HUES48 (cell line): ENCODE results near the gene MMP21.

Source experiments
- H3K27ac ChIP-seq: one replicate; pipeline ENCODE4 v1.7.0; 2013; ENCODE audit warnings: low read depth, low read length, inconsistent platforms
- H3K27me3 ChIP-seq: 2 replicates; pipeline ENCODE4 v1.6.1; 2013; ENCODE audit warnings: mild to moderate bottlenecking, low read length; ENCODE audit not compliant: control insufficient read depth, insufficient read depth
- H3K36me3 ChIP-seq: 2 replicates; pipeline ENCODE4 v1.6.1; 2013; ENCODE audit warnings: low read length; ENCODE audit not compliant: control insufficient read depth, insufficient read depth
- H3K4me1 ChIP-seq: 2 replicates; pipeline ENCODE4 v1.6.1; 2013; ENCODE audit warnings: mild to moderate bottlenecking, low read length; ENCODE audit not compliant: control insufficient read depth, insufficient read depth
- H3K4me3 ChIP-seq: 2 replicates; pipeline ENCODE4 v1.5.1; 2013; ENCODE audit warnings: mild to moderate bottlenecking, low read depth, low read length
- H3K9ac ChIP-seq: 2 replicates; pipeline ENCODE4 v1.6.1; 2013; ENCODE audit warnings: mild to moderate bottlenecking, low read depth, low read length, moderate library complexity
- H3K9me3 ChIP-seq: 2 replicates; pipeline ENCODE4 v1.6.1; 2013; ENCODE audit warnings: low read length; ENCODE audit not compliant: control insufficient read depth, insufficient read depth

The MMP21 gene

DNA sequence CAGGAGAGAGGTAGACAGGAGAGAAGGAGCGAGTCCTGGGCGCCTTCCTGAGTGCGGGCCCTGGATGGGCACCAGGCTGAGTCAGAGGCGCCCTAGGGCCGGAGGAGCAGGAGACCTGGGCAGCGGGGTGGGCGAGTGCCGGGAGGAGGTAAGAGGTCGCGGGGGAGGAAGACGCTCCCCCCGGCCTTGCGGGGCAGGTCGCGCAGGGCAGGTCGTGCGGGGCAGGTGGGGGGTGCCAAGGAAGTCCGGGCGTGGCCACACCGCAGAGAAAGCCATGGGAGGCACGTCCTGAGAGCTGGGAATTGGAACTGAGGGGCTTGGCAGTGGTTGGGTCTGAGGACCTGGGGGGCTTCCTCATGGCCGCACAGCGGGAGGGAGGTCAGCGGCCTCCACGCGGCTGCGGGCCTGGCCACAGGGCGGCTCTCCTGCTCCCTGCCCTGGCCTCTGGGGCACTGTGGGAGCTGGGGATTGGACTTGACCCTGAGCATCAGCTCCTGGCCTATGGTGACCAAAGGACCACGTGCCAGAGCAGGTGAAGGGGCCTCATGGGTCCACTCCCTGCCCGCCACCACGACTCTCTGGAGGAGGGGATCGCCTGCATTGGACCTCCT, 935 bp downstream of the MMP21 start:
- H3K4me3 ChIP-seq: no peak overlapping the region
- no peaks in the 10 kb centered on the region for H3K27me3 ChIP-seq
- no peaks in the 10 kb centered on the region for H3K36me3 ChIP-seq
- H3K4me1 ChIP-seq: no peaks in the 10 kb centered on the region
- H3K9me3 ChIP-seq: no peaks in the 10 kb centered on the region
- no peak overlapping the region for H3K9ac ChIP-seq
- H3K27ac ChIP-seq: no peak overlapping the region

DNA sequence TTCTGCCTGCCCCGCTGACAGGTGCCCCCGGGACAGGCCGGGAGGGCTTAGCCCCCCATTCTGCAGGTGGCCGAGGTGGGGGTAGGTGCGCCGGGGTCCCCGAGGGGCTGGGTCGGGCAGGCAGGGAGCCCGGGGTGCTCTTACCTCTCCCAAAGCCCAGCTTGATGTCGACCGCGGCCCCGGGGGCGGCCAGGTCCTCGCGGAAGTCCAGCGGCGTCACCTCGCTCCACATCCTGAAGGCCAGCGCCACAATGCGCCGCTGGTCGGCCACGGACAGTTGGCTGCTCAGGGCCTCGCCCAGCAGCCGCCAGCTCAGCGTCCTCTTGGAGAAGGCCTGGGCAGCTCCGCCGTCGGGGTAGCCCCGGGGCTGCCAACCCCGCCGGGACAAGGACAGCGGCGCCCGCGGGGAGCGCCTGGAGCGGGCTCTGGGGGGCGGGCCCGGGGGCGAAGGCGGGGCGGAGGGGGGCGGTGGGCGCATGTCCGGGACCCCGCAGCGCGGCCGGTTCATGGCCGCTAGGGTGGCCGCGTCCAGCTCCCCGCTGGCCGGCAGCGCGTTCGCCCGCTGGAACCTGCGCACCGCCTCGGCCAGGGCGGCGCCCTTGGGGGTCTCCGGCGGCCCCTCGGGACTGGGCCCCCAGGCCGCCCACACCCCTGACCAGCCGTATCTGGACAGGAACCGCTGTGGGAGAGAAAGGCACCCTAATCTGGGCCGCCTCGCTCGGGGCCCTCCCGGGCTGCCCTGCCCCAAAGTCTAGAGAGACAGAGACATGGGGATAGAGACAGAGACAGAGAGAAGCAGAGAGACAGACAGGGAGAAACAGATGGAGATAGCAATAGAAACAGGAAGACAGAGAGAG, 1.7 kb downstream of the MMP21 start:
- no peaks in the 10 kb centered on the region for H3K36me3 ChIP-seq
- H3K4me3 ChIP-seq: no peak overlapping the region
- H3K27me3 ChIP-seq: no peaks in the 10 kb centered on the region
- no peak overlapping the region for H3K9ac ChIP-seq
- H3K27ac ChIP-seq: no peak overlapping the region
- H3K9me3 ChIP-seq: no peaks in the 10 kb centered on the region
- no peaks in the 10 kb centered on the region for H3K4me1 ChIP-seq

DNA sequence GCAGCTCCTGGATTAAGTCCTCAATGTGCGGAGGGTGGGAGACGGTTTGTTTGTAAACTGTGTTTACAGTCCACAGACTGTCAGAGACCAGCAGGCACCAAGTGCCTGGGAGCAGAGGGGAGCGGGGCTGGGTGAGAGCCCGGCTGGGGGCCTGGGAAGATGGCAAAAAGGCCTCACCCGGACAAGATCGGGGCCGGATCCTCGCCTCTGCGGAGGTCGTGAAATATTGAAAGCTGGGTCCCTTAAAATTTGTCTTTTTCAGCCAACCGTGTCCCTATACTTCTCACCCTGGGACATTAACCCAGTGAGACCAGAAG, 2.8 kb downstream of the MMP21 start:
- H3K4me1 ChIP-seq: no peaks in the 10 kb centered on the region
- no peaks in the 10 kb centered on the region for H3K27me3 ChIP-seq
- no peaks in the 10 kb centered on the region for H3K36me3 ChIP-seq
- H3K27ac ChIP-seq: no peak overlapping the region
- H3K9me3 ChIP-seq: no peaks in the 10 kb centered on the region
- no peak overlapping the region for H3K9ac ChIP-seq
- no peak overlapping the region for H3K4me3 ChIP-seq

DNA sequence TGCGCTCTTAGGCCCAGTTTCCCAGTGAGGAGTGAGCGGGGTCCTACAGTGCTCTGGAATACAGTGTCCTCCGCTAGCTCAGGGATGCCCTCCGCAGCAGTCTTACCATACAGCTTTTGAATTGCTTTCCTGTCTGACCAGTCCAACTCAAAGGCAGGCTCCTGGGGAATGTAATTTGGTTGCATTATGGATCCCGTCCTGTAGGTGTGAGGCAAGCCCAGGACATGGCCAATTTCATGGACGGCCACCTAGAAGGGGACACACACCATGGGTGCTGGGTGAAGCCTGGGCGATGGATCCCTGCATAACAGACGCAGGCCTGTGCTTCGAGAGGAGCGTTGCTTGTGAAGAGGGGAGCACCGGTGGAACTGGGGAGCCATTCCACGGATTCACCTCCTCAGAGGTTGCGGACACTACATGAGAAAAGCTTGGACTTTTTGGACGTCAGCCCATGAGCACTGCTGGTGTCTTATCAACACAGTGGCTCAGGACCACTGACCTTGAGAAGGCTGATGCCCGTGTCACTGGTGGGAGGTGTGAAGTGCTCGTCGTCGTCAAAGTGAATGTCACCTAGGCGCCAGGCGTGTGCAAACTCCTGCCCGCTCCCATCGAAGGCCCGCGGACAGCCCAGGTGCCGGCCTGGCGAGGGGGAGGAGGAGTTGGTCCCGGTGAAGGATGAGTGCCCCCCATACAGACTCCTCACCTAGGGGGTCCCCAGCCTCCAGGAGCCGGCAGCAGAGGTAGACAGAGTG, 3.3 kb downstream of the MMP21 start:
- Histone ChIP-seq H3K4me1 (no peaks in the 10 kb centered on the region), H3K4me3 (no peak overlapping the region), H3K9ac (no peak overlapping the region), H3K27ac (no peak overlapping the region), H3K27me3 (no peaks in the 10 kb centered on the region), H3K9me3 (no peaks in the 10 kb centered on the region), H3K36me3 (no peaks in the 10 kb centered on the region)

DNA sequence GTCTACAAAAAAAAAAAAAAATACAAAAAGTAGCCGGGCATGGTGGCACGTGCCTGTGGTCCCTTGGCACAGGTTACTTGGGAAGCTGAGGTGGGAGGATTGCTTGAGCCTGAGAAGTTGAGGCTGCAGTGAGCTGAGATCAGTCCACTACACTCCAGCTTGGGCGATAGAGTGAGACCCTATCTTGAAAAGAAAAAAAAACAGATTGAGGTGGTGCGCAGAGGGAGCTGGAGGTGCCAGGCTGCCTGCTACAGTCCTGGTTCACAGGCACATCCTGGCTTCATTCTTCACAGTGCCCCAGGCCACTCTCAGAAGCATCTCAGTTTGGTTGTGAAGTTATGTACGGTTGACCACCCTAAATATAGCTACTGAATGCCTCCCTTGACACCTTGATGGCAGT, 4.8 kb downstream of the MMP21 start:
- Histone ChIP-seq H3K9ac (no peak overlapping the region), H3K27ac (no peak overlapping the region), H3K4me1 (no peaks in the 10 kb centered on the region), H3K9me3 (no peaks in the 10 kb centered on the region), H3K27me3 (no peaks in the 10 kb centered on the region), H3K4me3 (no peak overlapping the region), H3K36me3 (peaks cover 8% of the 10 kb centered on the region)

DNA sequence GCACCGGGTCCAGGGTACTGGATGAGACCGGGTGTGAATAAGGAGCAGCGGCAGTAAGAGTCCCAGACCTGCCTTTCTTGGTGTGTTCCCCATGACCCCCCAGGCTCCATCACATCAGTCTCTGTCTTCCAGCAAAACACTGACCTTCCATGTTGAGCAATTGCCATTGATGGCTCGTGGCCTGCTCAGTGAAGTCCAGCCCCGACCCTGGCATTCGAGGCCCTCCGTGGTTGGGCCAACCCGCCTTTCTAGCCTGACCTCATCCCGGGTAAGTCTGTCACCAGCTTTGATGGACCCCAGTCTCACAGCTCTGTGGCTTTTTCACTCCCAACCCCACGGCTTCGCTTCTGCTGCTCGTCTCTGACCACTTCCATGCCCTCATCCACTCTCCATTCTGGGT, 6.4 kb downstream of the MMP21 start:
- no peak overlapping the region for H3K4me3 ChIP-seq
- no peaks in the 10 kb centered on the region for H3K9me3 ChIP-seq
- H3K27ac ChIP-seq: no peak overlapping the region
- peaks cover 25% of the 10 kb centered on the region for H3K36me3 ChIP-seq
- no peaks in the 10 kb centered on the region for H3K27me3 ChIP-seq
- no peaks in the 10 kb centered on the region for H3K4me1 ChIP-seq
- H3K9ac ChIP-seq: no peak overlapping the region

DNA sequence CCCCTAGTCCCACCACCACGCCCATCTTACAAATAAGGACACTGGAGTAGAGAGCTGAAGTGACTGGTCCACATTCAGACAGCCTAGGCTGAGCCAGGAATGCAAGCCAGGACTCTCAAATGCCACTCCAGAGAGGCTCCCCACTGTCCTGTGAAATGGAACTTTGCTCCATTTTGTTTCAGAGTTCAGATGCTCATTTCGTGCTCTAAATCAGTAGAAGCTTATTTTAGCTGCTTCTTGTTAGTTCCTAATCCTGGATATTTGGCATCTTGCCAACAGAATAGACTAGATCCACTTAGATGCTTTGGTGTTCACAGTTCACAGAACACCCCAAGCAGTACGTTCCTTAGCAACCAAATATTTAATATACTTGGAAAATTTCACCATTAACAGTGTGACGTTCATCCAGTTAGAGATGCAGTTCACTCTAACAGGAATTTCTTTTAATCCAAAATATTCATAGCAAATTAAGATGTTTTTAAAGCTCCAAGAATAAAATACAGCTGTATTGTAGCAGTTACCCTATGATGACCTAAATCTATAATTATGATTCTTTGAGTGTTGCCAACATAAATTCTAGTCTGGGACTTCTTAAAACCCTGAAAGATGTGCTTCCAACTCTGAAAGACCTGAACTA, 7.3 kb downstream of the MMP21 start:
- H3K9me3 ChIP-seq: no peaks in the 10 kb centered on the region
- no peaks in the 10 kb centered on the region for H3K27me3 ChIP-seq
- H3K9ac ChIP-seq: no peak overlapping the region
- H3K4me3 ChIP-seq: no peak overlapping the region
- no peaks in the 10 kb centered on the region for H3K4me1 ChIP-seq
- H3K36me3 ChIP-seq: peaks cover 33% of the 10 kb centered on the region
- no peak overlapping the region for H3K27ac ChIP-seq

DNA sequence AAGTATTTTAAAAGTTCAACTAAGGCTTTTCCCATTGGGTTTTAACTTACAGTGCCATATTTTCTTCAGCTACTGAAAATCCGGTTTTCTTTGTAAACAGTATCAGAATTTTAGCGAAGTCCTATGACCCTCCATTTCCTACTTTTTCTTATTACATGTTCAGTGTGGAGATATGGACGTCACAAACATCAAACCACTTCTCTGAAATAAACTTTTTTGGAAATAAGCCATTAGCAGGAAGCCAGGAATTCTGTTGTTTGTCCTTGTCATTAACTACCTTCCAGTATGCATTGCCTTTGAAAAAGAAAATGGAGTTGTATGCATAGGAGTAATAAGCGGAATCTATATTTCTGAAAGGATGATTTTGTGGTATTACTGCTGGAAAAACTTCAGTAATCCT, 9.1 kb downstream of the MMP21 start:
- Histone ChIP-seq H3K4me1 (peaks cover 7% of the 10 kb centered on the region), H3K27ac (no peak overlapping the region), H3K9ac (no peak overlapping the region), H3K4me3 (no peak overlapping the region), H3K36me3 (peaks cover 42% of the 10 kb centered on the region), H3K9me3 (no peaks in the 10 kb centered on the region), H3K27me3 (no peaks in the 10 kb centered on the region)

DNA sequence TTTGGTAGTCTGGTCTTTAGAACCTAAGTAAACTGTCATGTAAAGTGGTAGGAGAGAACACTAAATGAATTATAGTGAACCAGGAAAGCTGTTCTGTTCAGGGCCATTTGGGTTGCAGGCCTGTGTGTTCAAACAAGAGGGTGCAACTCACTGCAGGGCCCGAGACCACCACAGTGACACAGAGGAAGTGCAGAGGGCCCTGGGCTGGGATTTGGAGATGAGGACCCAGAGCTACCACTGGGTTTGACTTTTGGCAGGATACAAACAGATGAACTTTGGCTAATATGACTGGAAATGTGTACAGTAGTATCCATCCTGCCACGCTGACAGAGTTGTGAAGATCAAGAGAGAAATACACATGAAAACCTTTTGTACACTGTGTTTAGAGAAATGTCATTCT, 9.8 kb downstream of the MMP21 start:
- Histone ChIP-seq H3K36me3 (peaks cover 47% of the 10 kb centered on the region), H3K4me3 (no peak overlapping the region), H3K27me3 (no peaks in the 10 kb centered on the region), H3K4me1 (peaks cover 7% of the 10 kb centered on the region), H3K9me3 (no peaks in the 10 kb centered on the region), H3K9ac (no peak overlapping the region), H3K27ac (no peak overlapping the region)

DNA sequence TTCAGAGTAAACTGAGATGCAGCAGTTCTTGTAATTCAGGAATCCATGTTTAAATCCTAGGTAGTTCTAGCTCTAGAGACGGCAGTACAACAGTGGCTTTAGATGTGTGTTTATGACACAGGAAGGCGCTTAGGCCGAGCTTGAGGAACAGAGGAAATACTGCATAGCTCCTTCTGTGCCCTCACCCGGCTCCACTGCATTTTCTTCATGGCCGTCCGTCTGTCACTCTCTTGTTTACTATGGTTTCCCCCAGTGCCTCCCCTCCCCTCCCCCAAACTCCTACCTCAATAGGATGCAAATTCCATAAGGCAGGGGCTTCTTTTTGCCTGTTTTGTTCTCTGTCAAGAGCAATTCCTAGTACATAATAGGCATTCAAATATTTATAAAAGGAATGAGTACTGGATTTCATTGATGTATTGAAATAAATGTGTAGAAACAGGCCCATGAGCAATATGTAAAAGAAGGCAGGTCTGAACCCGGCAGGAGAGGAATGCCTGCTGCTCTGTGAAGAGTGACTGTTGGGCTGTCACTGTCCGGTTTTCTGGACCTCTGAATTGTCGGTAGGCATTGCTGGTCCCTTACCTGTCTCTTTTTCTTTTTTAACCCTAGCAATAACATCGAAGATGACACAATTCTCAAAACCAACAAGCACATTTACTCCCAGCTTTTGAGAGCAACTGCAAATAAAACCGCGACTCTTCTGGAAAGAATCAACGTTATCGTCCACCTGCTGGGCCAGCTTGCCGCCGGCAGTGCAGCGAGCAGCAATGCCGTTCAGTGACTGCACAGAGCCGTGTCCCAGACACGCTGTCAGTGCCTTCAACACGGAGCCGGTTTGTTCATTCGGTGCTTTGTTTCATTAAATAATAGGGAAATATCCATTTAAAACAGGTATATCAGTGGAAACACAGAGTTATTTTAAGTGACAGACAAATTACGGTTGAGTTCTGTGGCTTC, 12.7 kb downstream of the MMP21 start:
- H3K36me3 ChIP-seq: peaks cover 72% of the 10 kb centered on the region
- no peaks in the 10 kb centered on the region for H3K9me3 ChIP-seq
- H3K27ac ChIP-seq: peak overlapping the region; percentile 49
- H3K4me3 ChIP-seq: no peak overlapping the region
- no peaks in the 10 kb centered on the region for H3K27me3 ChIP-seq
- peaks cover 7% of the 10 kb centered on the region for H3K4me1 ChIP-seq
- no peak overlapping the region for H3K9ac ChIP-seq
